Right kidney (tissue), 1 donor: ENCODE data around the gene CHRNA5.

Source experiments
- DNase-seq: peaks from one replicate; pipeline ENCODE4 v3.0.0-alpha.2; 2016

CHRNA5 gene

DNA sequence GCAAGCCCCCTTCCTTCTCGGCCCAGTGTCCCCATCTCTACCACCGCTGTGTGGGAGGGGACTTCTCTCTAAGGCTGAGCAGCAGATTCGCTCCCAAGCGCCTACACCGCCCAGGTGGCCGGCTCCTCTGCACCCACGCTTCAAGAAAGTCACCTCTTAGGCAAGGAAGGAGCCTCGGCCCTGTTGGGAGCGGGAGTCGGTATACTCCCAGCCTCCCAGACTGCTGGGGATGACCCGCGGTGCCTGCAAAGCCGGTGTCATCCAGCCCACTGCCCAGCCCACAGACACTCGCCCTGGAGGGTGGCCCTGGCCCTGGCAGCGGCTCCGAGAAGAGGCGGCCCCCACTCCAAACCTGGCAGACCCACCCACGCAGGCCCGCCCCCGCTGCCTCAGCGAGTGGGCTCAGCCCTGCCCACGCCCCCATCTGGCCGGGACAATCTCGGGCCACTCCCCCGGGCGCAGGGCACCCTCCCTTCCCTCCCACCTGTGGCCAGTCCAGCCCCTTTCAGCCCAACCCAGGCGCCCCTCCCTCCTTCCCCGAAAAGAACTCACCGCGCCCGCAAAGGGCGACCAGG, 75.3 kb downstream of the CHRNA5 start:
- DNase-seq = no peak

DNA sequence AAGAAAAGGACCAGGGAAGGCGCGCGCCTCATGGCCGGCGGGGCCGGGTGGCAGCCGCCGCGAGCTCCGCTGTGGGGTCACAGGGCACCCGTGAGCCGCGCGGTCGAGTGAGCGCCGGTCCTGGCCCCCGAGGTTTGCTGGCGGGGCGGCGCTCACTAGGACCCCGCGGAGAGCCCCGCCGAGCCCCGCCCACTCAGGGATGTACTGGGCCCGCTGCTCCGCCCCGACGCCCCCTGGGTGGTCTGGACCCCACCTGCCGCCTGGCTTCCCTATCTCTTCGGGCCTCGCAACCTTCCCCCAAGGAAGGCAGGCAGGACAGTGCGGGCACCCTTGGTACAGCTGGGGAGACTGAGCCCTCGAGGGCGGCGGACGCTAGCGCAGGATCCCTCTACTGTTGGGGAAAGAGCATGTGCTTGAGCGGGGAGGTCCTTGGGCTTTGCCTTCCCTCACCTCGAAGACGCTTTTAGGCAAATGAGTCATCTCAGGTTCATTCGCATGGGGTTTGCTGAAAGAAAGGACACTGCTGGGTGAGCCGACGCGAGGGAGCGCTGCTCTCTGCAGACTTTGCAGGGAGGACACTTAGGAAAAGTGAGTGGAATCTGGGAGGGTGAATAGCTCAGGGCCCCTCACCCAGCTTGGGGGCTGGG, 75.9 kb downstream of the CHRNA5 start, which contains the start of gene CHRNB4:
CHRNB4 (minus strand) TSS at position 109 of the 647 bp plus-strand sequence; CDS start at position 32, 77 bp downstream.
- peak; percentile 92 for DNase-seq

DNA sequence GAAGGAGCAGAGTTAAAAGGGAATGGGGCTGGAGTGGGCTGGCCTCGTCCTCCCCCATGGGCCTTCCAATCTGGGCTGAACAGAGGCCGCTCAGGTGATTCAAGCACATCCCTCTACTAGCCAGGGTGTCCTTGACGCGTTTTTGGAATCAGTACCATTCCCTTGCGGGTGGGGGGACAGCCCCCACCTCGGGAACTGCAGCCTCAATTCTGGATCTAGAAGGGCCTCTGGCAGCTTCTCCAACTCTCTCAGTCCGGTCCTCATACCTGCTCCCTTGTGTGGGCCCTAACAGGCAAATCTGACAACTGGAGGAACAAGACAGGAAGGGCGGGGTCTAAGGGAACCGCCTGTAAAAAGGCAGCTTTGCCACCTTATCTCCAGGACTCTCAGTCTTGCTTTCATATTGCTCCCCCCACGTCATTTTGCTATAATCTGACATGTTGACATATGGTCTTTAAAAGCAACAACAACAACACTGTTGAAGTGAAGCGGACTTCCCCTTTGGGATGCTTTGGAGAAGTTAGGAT, 76.5 kb downstream of the CHRNA5 start:
- no peak for DNase-seq

DNA sequence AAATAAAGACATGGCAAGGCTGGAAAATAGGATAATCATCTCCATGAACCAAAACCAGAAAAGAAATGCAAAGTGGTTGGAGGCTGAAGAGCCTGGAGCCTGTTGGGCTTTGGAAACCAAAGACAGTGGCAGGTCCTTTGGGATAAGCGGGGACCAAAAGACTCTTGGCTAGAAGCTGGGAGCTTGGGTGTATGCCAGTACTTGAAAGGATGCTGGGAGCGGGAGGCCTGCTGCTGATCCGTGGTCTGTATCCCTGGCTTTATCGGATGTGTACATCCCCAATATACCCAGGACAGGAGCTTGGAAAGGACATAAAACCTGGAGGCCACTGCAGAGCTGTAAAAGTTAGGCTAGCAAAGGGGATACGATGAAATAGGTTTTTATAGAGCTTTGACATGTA, 77.0 kb downstream of the CHRNA5 start:
- no peak for DNase-seq
